Measurements from ENCODE around the gene NECTIN3. TPM values are rescaled to one million over a fixed set of nuclear protein-coding genes. Genes with fewer than 3 reads are reported as not detected.
A peak's percentile ranks its signal among the peaks of the same experiment; 100 is the strongest.

NECTIN3 gene
- total RNA-seq, 1 donor from 2014 or later, result 37.8 TPM

DNA sequence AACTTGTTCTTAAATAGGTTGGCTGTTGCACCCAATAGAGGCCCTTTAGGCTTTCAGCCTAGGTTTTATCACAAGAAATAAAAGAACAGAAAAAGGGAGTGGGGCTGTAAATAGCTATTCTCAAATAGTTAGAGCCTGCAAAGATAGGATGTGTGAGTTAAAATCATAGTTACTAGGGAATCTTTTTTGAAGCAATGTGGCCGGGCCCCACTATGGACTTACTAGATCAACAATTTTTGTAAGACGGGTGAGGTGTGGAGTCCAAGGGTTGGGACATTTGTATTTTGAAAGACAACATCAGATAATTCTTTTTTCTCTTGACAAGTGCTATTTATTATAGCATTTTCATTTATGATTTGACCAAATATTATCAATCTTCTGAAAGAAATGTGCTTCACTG lies 5.8 kb downstream of the NECTIN3 start:
- DNase-seq (ENCODE audit: low spot score), result no peak
- no peak for ATAC-seq
- intact Hi-C loops (cut with DNase I), result no loop called here

DNA sequence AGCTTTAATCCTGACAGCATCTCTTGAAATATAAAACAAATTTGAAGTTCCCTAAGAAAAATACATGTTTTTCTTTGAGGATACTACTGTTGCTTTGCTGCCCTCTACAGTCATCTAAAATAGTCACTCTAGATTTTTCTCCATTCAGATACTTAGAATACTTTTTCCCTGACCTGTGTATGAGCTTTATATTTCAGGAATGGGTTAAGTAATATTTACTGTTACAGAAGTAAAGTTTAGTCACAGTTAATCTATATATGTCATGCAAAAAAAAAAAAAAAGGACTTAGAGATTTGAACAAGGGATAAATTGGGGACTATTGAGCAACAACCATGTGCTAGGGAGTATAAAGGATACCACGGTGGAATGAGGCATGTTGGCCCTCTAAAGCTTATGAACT lies 8.8 kb downstream of the NECTIN3 start:
- intact Hi-C loops (cut with DNase I), result no loop called here
- DNase-seq (ENCODE audit: low spot score) (no peak), ATAC-seq (peak; percentile 56)

DNA sequence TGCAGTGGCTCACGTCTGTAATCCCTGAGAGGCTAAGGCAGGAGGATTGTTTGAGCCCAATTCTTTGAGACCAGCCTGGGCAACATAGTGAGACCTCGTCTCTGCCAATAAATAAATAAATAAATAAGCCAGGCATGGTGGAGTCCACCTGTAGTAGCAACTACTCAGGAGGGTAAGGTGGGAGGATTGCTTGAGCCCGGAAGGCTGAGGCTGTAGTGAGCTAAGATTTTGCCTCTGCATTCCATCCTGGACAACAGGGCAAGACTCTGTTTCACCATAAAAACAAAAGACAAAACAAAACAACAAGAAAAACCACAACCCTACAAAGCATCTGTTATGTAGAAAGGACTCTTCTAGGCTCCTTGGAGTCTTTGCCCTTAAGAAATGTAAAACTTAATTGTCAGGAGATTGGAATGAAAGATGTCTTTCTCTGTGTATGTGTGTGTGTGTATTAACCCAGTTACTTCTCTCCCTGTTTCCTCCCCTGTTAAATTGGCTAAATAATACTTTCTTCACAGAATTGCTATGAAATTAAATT lies 9.5 kb downstream of the NECTIN3 start:
- no peak for ATAC-seq
- no peak for DNase-seq (ENCODE audit: low spot score)
- intact Hi-C loops (cut with DNase I), result no loop called here

DNA sequence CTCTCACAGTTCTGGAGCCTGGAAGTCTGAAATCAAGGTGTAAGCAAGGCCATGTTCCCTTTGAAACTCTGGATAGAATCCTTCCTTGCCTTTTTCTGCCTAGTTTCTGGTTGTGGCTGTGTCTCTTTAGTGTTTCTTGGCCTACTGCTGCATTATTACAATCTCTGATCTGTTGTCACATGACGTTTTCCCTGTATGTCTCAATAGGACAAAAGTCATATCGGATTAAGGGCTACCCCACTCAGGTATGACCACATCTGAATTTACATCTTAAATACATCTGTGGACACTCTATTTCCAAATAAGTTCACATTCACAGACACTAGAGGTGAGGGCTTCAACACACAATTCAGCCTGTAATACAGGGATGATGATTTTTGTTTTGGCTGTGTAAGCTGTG lies 13.3 kb downstream of the NECTIN3 start:
- ATAC-seq (no peak), DNase-seq (ENCODE audit: low spot score) (no peak)
- intact Hi-C loops (cut with DNase I), result no loop called here

DNA sequence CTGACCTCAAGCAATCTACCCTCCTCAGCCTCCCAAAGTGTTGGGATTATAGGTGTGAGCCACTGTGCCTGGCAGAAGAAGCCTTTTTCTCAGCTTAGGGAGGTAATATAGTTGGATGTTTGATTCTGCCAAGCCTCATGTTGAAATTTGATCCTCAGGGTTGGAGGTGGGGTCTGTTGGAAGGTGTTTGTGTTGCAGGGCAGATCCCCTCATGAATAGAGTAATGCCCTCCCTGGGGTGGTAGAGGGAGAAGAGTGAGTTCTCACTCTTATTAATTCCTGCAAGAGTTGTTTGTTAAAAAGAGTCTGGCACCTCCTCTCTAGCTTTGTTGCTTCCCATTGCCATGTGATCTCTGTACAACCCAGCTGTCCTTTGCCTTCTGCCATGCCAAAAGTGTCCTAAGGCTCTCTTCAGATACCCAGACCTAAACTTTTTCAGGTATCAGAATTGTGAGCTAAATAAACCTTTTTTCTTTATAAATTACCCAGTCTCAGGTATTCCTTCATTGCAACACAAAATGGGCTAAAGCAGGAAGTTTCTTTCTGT lies 16.4 kb downstream of the NECTIN3 start:
- intact Hi-C loops (cut with DNase I), result no loop called here
- ATAC-seq (no peak), DNase-seq (ENCODE audit: low spot score) (no peak)

DNA sequence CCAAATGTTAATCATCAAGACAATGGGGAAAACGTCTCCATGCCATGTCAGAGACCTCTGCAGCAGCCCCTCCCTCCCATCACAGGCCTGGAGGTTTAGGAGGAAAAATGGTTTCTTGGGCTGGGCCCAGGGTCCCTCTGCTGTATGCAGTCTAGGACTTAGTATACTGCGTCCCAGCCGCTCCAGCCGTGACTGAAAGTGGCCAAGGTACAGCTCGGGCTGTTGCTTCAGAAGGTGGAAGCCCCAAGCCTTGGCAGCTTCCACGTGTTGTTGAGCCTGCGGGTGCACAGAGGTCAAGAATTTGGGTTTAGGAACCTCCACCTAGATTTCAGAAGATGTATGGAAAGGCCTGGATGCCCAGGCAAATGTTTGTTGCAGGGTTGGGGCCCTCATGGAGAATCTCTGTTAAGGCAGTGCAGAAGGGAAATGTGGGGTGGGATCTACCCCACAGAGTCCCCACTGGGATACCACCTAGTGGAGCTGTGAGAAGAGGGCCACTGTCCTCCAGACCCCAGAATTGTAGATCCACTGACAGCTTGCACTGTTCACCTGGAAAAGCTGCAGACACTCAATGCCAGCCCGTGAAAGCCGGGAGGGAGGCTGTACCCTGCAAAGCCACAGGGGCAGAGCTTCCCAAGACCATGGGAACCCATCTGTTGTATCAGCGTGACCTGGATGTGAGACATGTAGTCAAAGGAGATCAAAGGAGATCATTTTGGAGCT lies 25.0 kb downstream of the NECTIN3 start:
- DNase-seq (ENCODE audit: low spot score) (no peak), ATAC-seq (no peak)
- intact Hi-C loops (cut with DNase I), result no loop called here

DNA sequence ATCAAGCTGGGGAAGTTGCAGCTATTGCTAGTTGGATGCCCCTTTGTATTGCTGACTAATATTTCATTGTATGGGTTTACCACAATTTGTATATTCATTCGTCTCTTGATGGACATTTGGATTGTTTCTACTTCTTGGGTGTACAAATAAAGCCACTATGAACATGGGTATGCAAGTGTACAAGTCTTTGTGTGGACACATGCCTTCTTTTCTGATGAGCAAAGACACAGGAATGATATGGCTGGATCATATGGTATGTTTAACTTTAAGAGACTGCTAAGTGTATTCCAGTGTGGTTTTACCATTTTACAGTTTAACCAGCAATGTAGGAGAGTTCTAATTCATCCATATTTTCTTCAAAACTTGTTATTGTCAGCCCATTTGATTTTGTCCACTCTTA lies 32.2 kb downstream of the NECTIN3 start:
- intact Hi-C loops (cut with DNase I), result no loop called here
- DNase-seq (ENCODE audit: low spot score) (no peak), ATAC-seq (no peak)

DNA sequence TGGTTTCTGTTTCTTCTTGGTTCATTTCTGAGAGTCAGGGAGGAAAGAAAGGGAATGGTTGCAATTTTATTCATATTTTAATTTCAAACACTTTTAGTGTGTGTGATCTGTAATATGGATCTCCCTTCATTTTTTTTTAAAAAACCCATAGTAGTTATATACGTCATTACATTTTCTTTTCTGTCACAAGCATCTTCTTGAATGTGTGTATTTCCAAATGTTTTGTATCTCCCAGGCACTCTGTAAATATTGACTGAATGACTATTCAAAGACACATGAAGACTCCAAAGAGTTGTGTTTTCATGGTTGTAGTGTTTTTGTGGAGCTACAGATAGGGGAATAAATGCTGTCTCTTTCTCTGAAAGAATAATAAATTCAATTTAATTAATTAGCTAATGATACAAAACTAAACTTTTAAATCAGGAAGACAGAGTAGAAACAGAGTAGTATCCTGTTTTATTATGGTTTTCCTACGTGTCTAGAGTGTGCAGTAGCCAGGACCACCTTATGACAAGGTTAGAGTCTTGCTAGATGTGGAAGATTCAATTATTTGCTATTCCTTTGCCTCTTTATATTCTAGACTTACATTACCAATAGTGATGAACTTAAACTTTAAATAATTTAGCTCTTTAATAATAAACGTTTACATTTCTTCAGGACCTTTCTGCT lies 35.5 kb downstream of the NECTIN3 start:
- ATAC-seq, result no peak
- no peak for DNase-seq (ENCODE audit: low spot score)
- intact Hi-C loops (cut with DNase I), result no loop called here

DNA sequence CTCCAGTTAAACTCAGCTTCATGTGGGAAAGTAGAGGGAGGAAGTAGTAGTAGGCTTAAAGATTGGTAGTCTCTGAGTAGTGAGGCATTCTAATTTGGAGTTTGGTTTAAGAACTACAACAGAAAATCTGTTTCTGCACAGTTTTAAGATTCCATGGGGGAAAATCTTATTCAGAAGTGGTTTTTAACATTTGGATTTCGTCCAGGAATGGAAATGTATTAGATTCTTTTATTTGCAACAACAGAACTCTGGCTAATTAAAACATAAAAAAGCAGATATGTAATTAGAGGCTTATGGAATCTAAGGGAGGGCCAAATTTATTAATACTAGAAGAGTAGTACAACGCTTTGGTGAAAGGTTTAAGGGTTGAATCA lies 36.0 kb downstream of the NECTIN3 start:
- no peak for DNase-seq (ENCODE audit: low spot score)
- intact Hi-C loops (cut with DNase I), result no loop called here
- ATAC-seq, result no peak

DNA sequence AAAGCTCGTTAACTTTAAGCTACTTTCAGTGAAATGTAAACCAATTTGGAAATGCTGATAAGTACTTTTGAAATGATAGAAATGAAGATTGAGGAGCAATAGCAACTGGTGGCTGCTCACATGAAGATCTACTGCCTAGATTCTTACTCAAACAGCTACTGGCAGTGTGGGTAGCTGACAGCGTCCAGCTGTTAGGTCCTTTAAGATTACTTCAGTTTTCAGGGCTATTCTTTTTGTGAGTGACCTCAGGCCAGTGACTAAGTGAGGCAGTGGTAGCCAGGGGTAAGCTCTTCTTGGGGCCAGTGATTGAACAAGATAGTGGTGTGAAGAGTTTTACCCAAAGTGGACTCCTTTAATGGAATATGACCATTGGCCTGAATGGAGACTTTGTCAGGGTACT lies 41.3 kb downstream of the NECTIN3 start:
- intact Hi-C loops (cut with DNase I), result no loop called here
- ATAC-seq, result no peak
- no peak for DNase-seq (ENCODE audit: low spot score)

DNA sequence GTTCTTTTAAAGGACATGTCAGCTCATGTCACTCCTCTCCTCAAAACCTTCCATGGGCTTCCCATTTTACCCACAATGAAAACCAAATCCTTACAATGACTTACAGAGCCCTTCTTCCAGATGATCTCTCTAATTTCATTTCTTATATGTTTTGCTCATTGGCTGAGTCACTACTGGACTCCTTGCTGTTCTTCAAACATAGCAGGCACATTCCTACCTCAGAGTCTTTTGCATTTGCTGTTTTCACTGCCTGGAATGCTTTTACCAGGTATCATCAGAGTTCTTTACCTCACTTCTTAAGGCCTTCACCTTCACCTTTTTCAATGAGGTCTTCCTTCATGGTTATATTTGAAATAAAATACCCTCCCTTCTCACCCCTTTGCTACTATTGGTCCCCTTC lies 57.3 kb downstream of the NECTIN3 start:
- intact Hi-C loops (cut with DNase I), result no loop called here
- DNase-seq (ENCODE audit: low spot score) (no peak), ATAC-seq (no peak)

DNA sequence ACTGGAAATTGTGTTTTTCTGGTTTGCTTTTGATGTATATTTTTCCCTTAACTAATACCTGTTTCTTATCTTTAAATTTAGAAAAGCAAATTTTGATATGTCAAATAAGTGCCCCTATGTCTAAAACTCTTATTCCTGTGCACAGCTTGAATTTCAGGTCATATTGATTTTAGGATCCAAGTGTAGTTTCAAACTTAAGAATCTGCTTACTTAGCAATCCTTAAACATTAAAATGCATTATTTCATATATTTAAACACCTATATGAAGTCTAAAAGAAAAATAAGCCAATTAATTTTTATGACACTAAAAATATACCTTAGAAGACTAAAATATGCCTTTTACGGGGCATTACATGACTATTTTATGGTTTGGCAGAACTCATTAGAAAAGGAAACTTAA lies 59.2 kb downstream of the NECTIN3 start:
- intact Hi-C loops (cut with DNase I), result no loop called here
- DNase-seq (ENCODE audit: low spot score) (no peak), ATAC-seq (no peak)

DNA sequence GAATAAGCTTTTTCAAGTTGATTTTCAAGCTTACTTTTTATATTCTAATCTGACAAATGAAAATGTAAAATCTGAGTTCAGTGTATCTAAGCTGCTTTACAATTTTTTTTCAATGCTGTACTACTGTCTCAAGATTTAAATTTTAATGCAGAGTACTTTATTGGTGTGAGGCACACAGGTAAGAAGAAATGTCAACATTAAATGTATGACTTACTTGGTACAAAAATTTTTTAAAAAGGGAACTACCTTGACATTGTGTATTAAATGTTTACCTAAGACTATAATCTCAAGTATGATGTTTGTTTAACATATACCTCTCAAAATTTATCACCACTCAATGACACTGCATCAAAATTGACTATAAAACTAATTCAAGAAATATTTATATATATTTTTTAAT lies 62.7 kb downstream of the NECTIN3 start:
- ATAC-seq (no peak), DNase-seq (ENCODE audit: low spot score) (no peak)
- intact Hi-C loops (cut with DNase I), result no loop called here

DNA sequence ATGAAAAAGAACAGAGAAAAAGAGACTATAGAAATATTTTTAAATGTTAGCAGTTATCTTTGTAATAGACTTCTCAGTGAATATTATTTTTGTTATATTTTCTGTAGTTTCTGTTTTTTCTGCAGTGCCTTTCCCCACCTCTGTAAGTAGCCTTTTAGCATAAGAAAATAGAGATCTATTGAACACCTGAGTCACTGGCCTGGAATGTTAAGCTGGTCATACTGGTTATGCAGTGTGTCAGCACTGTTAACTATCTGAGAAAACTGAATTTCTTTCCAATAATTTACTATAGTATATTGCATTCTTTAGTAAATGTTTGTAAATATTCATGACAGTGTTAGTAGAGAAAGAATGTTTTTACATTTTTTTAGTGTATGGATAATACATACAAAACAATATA lies 79.8 kb downstream of the NECTIN3 start:
- intact Hi-C loops (cut with DNase I), result no loop called here
- no peak for ATAC-seq
- no peak for DNase-seq (ENCODE audit: low spot score)

DNA sequence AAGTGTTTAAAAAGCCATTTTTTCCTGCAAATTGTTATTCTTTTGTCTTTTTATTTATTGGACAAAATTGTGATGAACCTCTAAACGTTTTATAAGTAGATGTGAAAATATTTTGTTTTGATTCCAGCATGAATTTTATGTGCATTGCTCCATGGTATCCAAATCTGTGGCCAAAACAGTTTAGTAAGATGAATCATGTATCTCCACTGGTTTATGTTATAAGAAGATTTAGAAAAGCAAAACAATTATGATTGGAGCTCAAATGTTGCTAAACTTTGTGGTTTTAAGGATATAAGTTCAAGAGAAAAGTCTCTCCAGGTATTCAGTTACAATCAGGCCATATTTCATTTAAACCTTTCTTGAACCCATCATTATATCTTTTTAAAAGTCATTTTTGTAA lies 80.9 kb downstream of the NECTIN3 start:
- ATAC-seq (no peak), DNase-seq (ENCODE audit: low spot score) (no peak)
- intact Hi-C loops (cut with DNase I), result no loop called here

DNA sequence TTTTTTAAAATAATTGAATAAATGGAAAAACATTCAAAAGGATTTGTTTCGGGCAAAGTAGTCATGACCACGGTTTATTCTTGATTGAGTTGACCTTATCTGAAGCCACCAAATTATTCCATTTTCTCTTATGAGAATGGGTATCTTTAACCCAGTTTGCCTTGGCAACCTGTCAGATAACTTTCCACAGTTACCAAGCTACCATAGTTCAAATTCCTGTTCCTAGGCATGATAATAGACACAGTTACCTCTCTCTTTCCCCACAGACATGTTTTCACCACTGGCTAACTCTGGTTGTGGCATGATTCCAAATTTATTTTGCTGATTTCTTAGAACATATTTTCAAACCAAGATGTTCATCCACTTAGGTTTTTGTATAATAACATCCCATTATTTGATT lies 84.9 kb downstream of the NECTIN3 start:
- DNase-seq (ENCODE audit: low spot score) (no peak), ATAC-seq (no peak)
- intact Hi-C loops (cut with DNase I), result no loop called here

DNA sequence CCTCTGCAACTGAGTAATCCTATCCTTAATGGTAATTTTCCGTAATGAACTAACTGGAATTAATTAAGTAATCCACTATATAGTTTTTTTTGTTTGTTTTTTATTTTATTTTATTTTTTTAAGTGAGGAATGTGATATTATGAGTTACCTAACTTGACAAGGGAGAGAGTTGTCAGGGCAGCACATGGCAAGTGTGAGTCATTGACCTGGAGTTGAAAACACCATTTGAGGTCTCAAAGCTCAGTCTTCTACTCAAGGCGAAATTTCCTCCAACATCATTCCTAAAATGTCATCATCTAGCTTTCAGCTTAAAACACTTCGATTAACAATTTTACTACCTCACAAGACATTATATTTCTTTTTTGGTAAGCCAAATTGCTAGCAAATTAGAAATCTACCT lies 87.8 kb downstream of the NECTIN3 start:
- ATAC-seq (no peak), DNase-seq (ENCODE audit: low spot score) (no peak)
- intact Hi-C loops (cut with DNase I), result no loop called here

DNA sequence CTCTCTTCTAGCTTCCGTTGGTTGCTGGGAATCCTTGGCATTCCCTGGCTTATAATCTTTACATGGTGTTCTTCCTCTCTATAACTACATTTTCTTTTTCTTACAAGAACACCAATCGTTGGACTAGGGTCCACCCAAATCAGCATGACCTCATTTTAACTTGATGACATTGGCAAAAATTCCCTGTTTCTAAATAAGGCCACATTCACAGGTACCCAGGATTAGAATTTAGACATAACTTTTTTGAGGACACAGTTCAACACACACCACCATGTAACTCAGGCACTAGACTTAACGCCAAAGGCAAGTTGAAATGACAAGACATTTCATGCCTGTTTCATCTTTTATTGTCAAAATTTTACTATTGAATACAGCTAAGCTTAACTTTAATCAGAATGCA lies 93.0 kb downstream of the NECTIN3 start:
- intact Hi-C loops (cut with DNase I), result no loop called here
- DNase-seq (ENCODE audit: low spot score) (no peak), ATAC-seq (no peak)

DNA sequence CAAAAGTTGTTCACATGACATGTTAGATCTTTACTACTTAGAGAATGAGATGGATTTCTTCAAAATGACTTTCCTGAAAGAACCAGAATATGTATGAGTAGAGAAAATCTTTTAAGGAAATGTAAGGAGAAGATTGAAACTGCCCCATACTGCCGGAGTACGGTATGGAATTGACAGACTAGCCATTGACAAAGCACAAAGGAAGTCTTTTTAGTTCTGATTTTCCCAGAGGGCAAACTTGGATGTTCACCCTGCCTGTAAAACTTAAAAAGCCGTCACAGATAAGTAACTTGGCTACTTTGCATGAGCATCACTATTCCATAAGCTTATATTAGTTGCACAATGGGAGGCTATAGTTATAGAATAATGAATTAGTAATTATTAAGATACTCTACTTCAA lies 93.8 kb downstream of the NECTIN3 start:
- DNase-seq (ENCODE audit: low spot score) (no peak), ATAC-seq (no peak)
- intact Hi-C loops (cut with DNase I), result no loop called here

DNA sequence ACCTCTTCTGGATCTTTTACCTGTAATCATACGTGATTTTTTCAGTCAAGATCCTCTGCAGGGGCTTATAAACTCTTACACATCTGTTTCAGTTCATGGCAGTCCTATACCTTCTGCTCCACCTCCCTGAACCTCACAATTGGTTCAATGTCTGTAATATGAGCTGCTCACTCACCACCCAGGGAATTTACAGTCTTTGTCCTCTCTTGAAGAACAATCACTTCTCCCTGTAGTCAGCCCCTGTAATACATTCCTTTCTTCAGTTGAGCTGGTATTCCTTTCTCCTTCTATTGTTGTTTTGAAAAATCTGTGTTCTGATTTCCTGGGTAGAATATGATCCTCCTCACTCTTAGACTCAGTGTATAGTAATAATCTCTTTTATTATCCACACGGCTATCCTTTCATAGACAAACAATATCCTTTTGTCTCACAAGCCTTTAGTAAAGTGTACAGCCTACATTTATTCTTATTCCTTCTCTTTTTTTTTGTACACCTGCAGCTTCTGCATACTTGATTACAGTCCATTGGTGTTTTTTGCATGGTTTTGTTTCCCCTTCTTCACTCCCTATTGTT lies 101.8 kb downstream of the NECTIN3 start:
- intact Hi-C loops (cut with DNase I), result no loop called here
- DNase-seq (ENCODE audit: low spot score) (no peak), ATAC-seq (no peak)

Data from sciatic nerve (tissue), 2 donors.